ENCODE results near the gene RETREG1.

Gene RETREG1

DNA sequence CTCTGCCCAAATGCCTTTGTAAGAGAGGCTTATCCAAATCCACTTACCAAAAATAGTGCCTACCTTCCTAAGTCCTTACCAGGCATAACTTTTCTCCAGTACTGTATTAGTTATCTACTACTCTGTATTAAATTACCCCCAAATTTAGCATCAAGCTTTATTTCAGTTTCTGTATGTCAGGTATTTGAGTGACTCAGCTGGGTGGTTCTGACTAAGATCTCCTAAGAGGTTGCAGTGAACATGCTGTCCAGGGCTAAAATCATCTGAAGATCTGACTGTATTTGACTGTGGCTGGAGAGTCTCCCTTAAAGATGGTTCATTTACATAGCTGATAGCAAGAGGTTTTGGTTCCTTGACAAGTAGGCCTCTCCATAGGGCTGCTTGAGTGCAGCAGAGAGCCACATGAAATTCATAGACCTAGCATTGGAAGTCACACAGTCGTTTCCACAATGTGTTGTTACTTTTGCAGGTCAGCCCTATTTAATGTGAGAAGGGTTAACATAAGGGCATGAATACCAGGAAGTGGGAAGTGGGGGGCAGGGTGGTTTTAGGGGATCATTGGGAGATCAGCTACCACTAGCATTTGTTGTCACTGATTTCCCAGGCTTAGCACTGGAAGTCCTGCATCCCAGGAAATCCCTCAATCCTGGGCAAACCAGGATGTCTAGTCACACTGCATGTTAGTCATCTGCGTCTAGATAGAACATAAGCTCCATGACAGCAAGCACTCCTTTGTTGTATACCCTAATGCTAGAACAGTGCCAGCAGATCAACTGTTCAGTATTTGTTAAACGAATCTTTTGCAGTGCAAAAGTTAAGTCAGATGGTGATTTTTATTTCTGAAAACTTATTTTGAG, 149.2 kb downstream of the RETREG1 start:
- peak overlapping the region; percentile 74; the same call in 1 of the 2 replicates for H3K4me3 ChIP-seq (ENCODE audit: low read length)
- TF ChIP-seq ZNF274 (IDR thresholded peaks at IDR 0.05; ENCODE audit: low read depth, low read length), result no peak

- TF ChIP-seq ZNF274 (IDR thresholded peaks at IDR 0.05; ENCODE audit: low read depth, low read length), result no peak
- peak within 1 kb of the TSS; percentile 74 for H3K4me3 ChIP-seq (ENCODE audit: low read length)
These were observed 151.0 kb downstream of the RETREG1 start, which contains the start of gene ZNF622 for GRCh38 chr5:16465544-16466432. TSS of gene ZNF622 (minus strand) at chr5:16465800. CDS start at chr5:16465665, 135 bp downstream.

DNA sequence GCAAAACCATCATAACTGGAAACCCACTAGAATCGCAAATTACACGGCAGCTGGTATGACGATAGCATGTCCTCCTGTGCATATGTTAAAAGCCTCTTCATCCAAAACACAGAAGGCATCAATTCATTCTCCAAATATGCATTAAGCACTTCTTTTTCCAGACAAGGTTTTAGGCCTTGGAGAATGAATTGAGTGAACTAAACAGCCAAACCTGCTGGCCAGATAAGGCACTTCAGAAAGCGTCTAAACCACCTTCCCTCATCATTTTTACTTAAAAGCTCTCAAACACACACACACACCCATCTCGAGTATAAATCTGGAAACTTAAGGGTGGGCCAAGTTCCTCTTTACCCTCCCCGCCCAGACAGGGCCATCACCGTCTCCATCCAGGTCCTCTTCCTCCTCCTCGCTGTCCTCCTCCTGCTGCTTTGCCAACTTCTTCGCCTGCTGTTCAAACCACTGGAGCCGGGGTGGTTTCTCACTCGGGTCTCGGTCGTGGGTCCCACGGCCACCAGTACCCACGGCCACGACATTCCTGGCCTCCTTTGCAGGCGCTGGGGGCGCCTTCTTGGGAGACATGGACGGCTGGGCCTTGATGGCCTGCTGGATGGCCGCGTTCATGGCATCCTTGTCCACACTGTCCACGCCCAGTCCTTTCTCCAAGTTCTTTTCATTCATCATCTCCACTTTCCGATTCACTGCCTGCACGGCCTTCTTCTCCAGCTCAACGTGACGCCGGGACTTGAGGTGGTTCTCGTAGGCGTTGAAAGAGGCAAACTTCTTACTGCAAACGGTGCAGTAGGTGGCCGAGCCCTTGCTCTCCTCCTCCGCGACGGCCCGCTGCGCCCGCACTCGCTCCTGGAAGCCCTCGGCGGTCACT, 151.9 kb downstream of the RETREG1 start:
- TF ChIP-seq ZNF274 (IDR thresholded peaks at IDR 0.05; ENCODE audit: low read depth, low read length), result no peak
- peak overlapping the region; percentile 74 for H3K4me3 ChIP-seq (ENCODE audit: low read length)

DNA sequence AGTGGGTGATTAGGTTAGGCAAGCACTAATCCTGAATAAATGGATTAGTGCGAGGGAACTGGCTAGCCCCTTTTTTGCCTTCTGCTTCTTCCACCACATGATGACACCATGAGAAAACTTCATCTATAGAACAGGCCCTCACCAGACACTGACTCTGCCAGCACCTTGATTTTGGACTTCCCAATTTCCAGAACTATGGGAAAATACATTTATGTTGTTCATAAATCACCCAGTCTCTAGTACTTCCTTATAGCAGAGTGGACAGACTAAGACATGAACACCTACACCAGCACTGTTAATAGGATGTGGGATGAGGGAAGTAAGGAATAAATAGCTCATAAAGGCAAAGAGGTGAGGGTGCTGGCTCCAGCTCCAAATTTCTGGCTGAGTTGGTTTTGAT, 152.6 kb downstream of the RETREG1 start:
- TF ChIP-seq ZNF274 (IDR thresholded peaks at IDR 0.05; ENCODE audit: low read depth, low read length), result no peak
- peak overlapping the region; percentile 74 for H3K4me3 ChIP-seq (ENCODE audit: low read length)

DNA sequence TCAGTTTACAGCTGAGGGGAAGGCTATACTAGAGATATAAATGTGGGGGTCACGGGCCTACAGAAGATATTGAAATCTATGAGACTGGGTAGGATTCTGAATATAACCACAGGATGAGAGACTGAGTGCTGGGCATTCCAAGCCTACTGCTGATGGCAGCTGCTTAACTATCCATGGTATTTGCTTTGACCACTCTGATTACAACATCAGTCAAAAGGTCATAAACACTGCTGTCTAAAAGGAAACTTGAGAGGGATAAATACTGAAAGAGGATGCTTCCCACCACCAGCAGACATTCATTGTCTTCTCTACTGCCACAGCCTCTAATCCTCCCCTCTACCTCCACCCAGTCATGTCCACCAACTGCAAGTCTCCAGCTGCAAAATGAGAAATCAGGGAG, 155.0 kb downstream of the RETREG1 start:
- no peak for TF ChIP-seq ZNF274 (IDR thresholded peaks at IDR 0.05; ENCODE audit: low read depth, low read length)
- no peak overlapping the region for H3K4me3 ChIP-seq (ENCODE audit: low read length)

GRCh38 chr5:16461026-16461425, 155.8 kb downstream of the RETREG1 start:
- no peak overlapping the region for H3K4me3 ChIP-seq (ENCODE audit: low read length)
- TF ChIP-seq ZNF274 (IDR thresholded peaks at IDR 0.05; ENCODE audit: low read depth, low read length), result no peak

- TF ChIP-seq ZNF274 (IDR thresholded peaks at IDR 0.05; ENCODE audit: low read depth, low read length), result no peak
- no peak overlapping the region for H3K4me3 ChIP-seq (ENCODE audit: low read length)
These were observed 157.3 kb downstream of the RETREG1 start for GRCh38 chr5:16459451-16459850.

- TF ChIP-seq ZNF274 (IDR thresholded peaks at IDR 0.05; ENCODE audit: low read depth, low read length), result no peak
- H3K4me3 ChIP-seq (ENCODE audit: low read length), result no peak overlapping the region
These were observed 158.9 kb downstream of the RETREG1 start for GRCh38 chr5:16457853-16458252.

DNA sequence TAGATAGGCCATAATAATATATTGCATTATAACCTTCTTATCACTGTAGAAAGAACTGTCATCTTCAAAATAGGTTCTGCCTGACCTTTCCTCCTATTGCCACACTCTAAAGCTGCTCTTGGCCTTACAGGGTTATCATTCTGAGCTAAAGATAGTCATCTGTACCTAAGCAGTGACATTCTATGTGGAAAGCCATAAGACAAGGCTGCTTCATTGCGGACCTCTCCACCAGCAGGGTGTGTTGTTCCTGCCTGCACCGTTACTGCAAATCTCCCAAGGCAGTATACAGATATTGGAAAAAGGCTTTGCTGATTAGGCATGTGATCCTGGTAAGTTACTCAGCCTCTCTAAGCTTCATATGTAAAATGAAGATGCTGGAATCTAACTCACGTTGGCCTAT, 159.3 kb downstream of the RETREG1 start:
- no peak for TF ChIP-seq ZNF274 (IDR thresholded peaks at IDR 0.05; ENCODE audit: low read depth, low read length)

GRCh38 chr5:16456103-16456832, 160.5 kb downstream of the RETREG1 start:
- no peak overlapping the region for H3K4me3 ChIP-seq (ENCODE audit: low read length)
- no peak for TF ChIP-seq ZNF274 (IDR thresholded peaks at IDR 0.05; ENCODE audit: low read depth, low read length)

More for the DNA sequence above, 159.3 kb downstream of the RETREG1 start:
- H3K4me3 ChIP-seq (ENCODE audit: low read length), result no peak overlapping the region

GRCh38 chr5:16455668-16456067, 161.1 kb downstream of the RETREG1 start:
- no peak overlapping the region for H3K4me3 ChIP-seq (ENCODE audit: low read length)
- no peak for TF ChIP-seq ZNF274 (IDR thresholded peaks at IDR 0.05; ENCODE audit: low read depth, low read length)

GRCh38 chr5:16454686-16455085, 162.1 kb downstream of the RETREG1 start:
- TF ChIP-seq ZNF274 (IDR thresholded peaks at IDR 0.05; ENCODE audit: low read depth, low read length), result no peak
- no peak overlapping the region for H3K4me3 ChIP-seq (ENCODE audit: low read length)

DNA sequence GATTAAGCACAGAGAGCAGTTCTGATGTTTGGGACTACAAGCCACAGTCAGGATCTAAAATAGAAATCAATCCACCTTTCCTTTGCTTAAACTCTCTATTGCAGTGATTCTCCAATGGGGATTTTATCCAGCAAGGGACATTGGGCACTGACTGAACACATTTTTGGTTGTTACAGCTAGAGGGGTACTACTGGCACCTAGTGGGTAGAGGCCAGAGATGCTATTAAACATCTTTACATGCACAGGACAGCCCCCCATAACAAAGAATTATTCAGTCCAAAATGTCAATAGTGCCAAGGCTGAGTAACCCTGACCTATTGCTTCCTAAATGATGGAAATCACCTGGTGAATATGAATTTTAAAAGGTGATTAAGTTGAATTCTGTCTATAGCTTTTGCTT, 163.2 kb downstream of the RETREG1 start:
- TF ChIP-seq ZNF274 (IDR thresholded peaks at IDR 0.05; ENCODE audit: low read depth, low read length), result no peak

More for the DNA sequence above, 163.2 kb downstream of the RETREG1 start:
- H3K4me3 ChIP-seq (ENCODE audit: low read length), result no peak overlapping the region

Data from GM08714 (cell line).